IPS-20b (cell line): ENCODE data around the gene NEMP1.
A peak's percentile ranks its signal among the peaks of the same experiment; 100 is the strongest.

ENCODE experiments used
- H3K27ac ChIP-seq: one replicate; pipeline ENCODE4 v1.5.1; 2013; ENCODE audit warnings: low read length
- H3K27me3 ChIP-seq: 2 replicates; pipeline ENCODE4 v1.6.1; 2013; ENCODE audit warnings: mild to moderate bottlenecking, low read length, inconsistent platforms; ENCODE audit not compliant: insufficient read depth
- H3K36me3 ChIP-seq: 2 replicates; pipeline ENCODE4 v1.6.1; 2013; ENCODE audit warnings: low read depth, mild to moderate bottlenecking, inconsistent platforms, low read length, moderate library complexity; ENCODE audit not compliant: insufficient read depth
- H3K4me1 ChIP-seq: 2 replicates; pipeline ENCODE4 v1.6.1; 2013; ENCODE audit warnings: mild to moderate bottlenecking, control low read depth, inconsistent platforms, low read length, moderate library complexity; ENCODE audit not compliant: insufficient read depth
- H3K4me3 ChIP-seq: 2 replicates; pipeline ENCODE4 v1.5.1; 2013; ENCODE audit warnings: mild to moderate bottlenecking, low read length, inconsistent platforms
- H3K9ac ChIP-seq: 2 replicates; pipeline ENCODE4 v1.6.1; 2013; ENCODE audit warnings: low read depth, mild to moderate bottlenecking, inconsistent platforms, low read length, moderate library complexity
- H3K9me3 ChIP-seq: 2 replicates; pipeline ENCODE4 v1.6.1; 2013; ENCODE audit warnings: mild to moderate bottlenecking, low read depth, low read length, inconsistent platforms; ENCODE audit not compliant: insufficient read depth

The NEMP1 gene

GRCh38 chr12:57094208-57095160, 15.9 kb upstream of the NEMP1 start:
- Histone ChIP-seq H3K4me1 (peaks cover 10% of the 10 kb centered on the region; the same call in 1 of the 2 replicates), H3K27ac (peak overlapping the region; percentile 67), H3K4me3 (peak overlapping the region; percentile 44; the same call in 1 of the 2 replicates), H3K9me3 (no peaks in the 10 kb centered on the region), H3K36me3 (peaks cover 56% of the 10 kb centered on the region), H3K27me3 (no peaks in the 10 kb centered on the region), H3K9ac (peak overlapping the region; percentile 76; the same call in 1 of the 2 replicates)

GRCh38 chr12:57093415-57094207, 15.0 kb upstream of the NEMP1 start:
- Histone ChIP-seq H3K36me3 (peaks cover 56% of the 10 kb centered on the region), H3K9ac (peak overlapping the region; percentile 76; the same call in 1 of the 2 replicates), H3K9me3 (no peaks in the 10 kb centered on the region), H3K27me3 (no peaks in the 10 kb centered on the region), H3K4me3 (no peak overlapping the region), H3K4me1 (peaks cover 10% of the 10 kb centered on the region; the same call in 1 of the 2 replicates), H3K27ac (peak overlapping the region; percentile 87)

- no peaks in the 10 kb centered on the region for H3K9me3 ChIP-seq
- H3K36me3 ChIP-seq: peaks cover 56% of the 10 kb centered on the region
- H3K4me1 ChIP-seq: peaks cover 10% of the 10 kb centered on the region; the same call in 1 of the 2 replicates
- H3K27me3 ChIP-seq: no peaks in the 10 kb centered on the region
- no peak overlapping the region for H3K4me3 ChIP-seq
- H3K27ac ChIP-seq: no peak overlapping the region
- no peak overlapping the region; the same call in 1 of the 2 replicates for H3K9ac ChIP-seq
These were observed 14.4 kb upstream of the NEMP1 start for GRCh38 chr12:57092876-57093414.

GRCh38 chr12:57092529-57092862, 13.9 kb upstream of the NEMP1 start:
- no peaks in the 10 kb centered on the region for H3K27me3 ChIP-seq
- no peak overlapping the region for H3K27ac ChIP-seq
- no peak overlapping the region for H3K9ac ChIP-seq
- no peaks in the 10 kb centered on the region for H3K9me3 ChIP-seq
- peaks cover 56% of the 10 kb centered on the region for H3K36me3 ChIP-seq
- no peak overlapping the region for H3K4me3 ChIP-seq
- peaks cover 10% of the 10 kb centered on the region; the same call in 1 of the 2 replicates for H3K4me1 ChIP-seq

- Histone ChIP-seq H3K36me3 (peaks cover 56% of the 10 kb centered on the region), H3K27ac (no peak overlapping the region), H3K9ac (no peak overlapping the region), H3K27me3 (no peaks in the 10 kb centered on the region), H3K4me3 (no peak overlapping the region), H3K9me3 (no peaks in the 10 kb centered on the region), H3K4me1 (peaks cover 10% of the 10 kb centered on the region; the same call in 1 of the 2 replicates)
These were observed 13.3 kb upstream of the NEMP1 start for GRCh38 chr12:57091638-57092528.

GRCh38 chr12:57090924-57091637, 12.5 kb upstream of the NEMP1 start:
- no peak overlapping the region for H3K27ac ChIP-seq
- peak overlapping the region; percentile 52; the same call in 1 of the 2 replicates for H3K4me3 ChIP-seq
- H3K4me1 ChIP-seq: peaks cover 10% of the 10 kb centered on the region; the same call in 1 of the 2 replicates
- no peaks in the 10 kb centered on the region for H3K27me3 ChIP-seq
- peaks cover 49% of the 10 kb centered on the region for H3K36me3 ChIP-seq
- H3K9ac ChIP-seq: no peak overlapping the region
- H3K9me3 ChIP-seq: no peaks in the 10 kb centered on the region

- H3K9me3 ChIP-seq: no peaks in the 10 kb centered on the region
- peak overlapping the region; percentile 52 for H3K4me3 ChIP-seq
- no peak overlapping the region for H3K9ac ChIP-seq
- H3K4me1 ChIP-seq: peaks cover 14% of the 10 kb centered on the region; the same call in 1 of the 2 replicates
- H3K27ac ChIP-seq: no peak overlapping the region
- peaks cover 43% of the 10 kb centered on the region for H3K36me3 ChIP-seq
- no peaks in the 10 kb centered on the region for H3K27me3 ChIP-seq
These were observed 11.9 kb upstream of the NEMP1 start for GRCh38 chr12:57090490-57090889.

- H3K4me3 ChIP-seq: peak overlapping the region; percentile 90
- H3K27me3 ChIP-seq: no peaks in the 10 kb centered on the region
- H3K9me3 ChIP-seq: no peaks in the 10 kb centered on the region
- peaks cover 16% of the 10 kb centered on the region; the same call in 1 of the 2 replicates for H3K4me1 ChIP-seq
- H3K36me3 ChIP-seq: peaks cover 33% of the 10 kb centered on the region
- H3K27ac ChIP-seq: no peak overlapping the region
- peak overlapping the region; percentile 77; the same call in 1 of the 2 replicates for H3K9ac ChIP-seq
These were observed 11.0 kb upstream of the NEMP1 start for GRCh38 chr12:57089271-57090245.

- H3K9ac ChIP-seq: peak within 1 kb of the TSS; percentile 91
- H3K9me3 ChIP-seq: no peaks in the 10 kb centered on the region
- H3K27ac ChIP-seq: peak within 1 kb of the TSS; percentile 63
- H3K4me1 ChIP-seq: peaks cover 10% of the 10 kb centered on the region; the same call in 1 of the 2 replicates
- H3K4me3 ChIP-seq: peak within 1 kb of the TSS; percentile 90
- peaks cover 27% of the 10 kb centered on the region for H3K36me3 ChIP-seq
- no peaks in the 10 kb centered on the region for H3K27me3 ChIP-seq
These were observed 10.0 kb upstream of the NEMP1 start, which contains the start of gene NAB2 for GRCh38 chr12:57088354-57089270. NAB2 (plus strand) TSS chr12:57089114; CDS start chr12:57089272, 158 bp downstream.
